A673 (cell line): Measurements from ENCODE around the gene TFAP2A.

Source experiments
- CTCF ChIP-seq: fragments of 300-800, 200-600 bp; sonication (generic); conservative IDR thresholded peaks from 2 replicates; pipeline ENCODE4 v1.5.1; 2017; ENCODE audit warnings: low read depth, mild to moderate bottlenecking, antibody characterized with exemption, low read length, moderate library complexity, mixed read lengths
- EZH2 ChIP-seq: fragments of 200-600 bp; sonication (generic); IDR thresholded peaks from 2 replicates; pipeline ENCODE4 v1.6.1; 2017; ENCODE audit warnings: borderline replicate concordance, low read depth, mild to moderate bottlenecking, mixed read lengths, antibody characterized with exemption, low read length; ENCODE audit not compliant: poor library complexity, severe bottlenecking

- peak; percentile 78 for TF ChIP-seq CTCF
- TF ChIP-seq EZH2 = no peak
These were observed 15.0 kb upstream of the TFAP2A start for GRCh38 chr6:10429638-10430427.
